Epithelial cell of prostate (primary cell): ENCODE data around the gene CORO1C.

Experiments used
- DNase-seq: peaks from one replicate; pipeline ENCODE4 v3.0.0-alpha.2; 2011; ENCODE audit warnings: low read depth, low spot score
- H3K27ac ChIP-seq: fragments of 450-650 bp; 2 replicates; pipeline ENCODE4 v1.5.1; 2017; ENCODE audit warnings: mild to moderate bottlenecking

The CORO1C gene

GRCh38 chr12:108728820-108729611 lies 2.3 kb downstream of the CORO1C start:
- DNase-seq = no peak
- peak overlapping the region; percentile 97 for H3K27ac ChIP-seq

DNA sequence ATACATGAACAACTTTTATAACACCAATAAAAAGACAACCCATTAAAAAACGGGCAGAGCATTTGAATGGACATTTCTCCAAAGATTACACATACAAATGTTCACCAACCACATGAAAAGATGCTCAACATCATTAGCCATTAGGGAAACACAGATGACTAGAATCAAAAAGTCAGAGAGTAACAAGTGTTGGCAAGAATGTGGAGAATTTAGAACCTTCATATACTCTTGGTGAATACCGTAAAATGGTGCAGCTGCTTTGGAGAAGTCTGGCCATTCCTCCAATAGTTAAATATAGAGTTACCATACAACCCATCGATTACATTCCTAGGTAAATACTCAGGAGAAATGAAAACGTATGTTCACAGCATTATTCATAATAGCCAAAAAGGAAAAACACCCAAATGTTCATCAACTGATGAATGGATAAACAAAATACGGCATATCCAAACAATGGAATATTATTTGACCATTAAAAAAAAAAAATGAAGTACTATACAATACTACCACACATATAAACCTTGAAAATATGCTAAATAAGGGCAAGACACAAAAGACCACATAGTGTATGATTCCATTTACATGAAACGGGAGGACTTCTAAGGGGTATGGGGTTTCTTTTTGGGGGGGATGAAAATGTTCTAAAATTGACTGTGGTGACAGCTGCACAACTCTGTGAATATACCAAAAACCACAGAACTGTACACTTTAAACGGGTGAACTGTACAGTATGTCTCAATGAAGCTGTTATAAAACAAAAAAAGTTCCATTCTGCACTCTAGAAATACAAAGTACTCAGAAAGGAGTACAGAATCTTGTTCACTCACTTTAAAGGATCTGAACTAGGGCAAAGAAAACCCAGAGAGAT lies 3.2 kb downstream of the CORO1C start:
- no peak overlapping the region for H3K27ac ChIP-seq
- no peak for DNase-seq

DNA sequence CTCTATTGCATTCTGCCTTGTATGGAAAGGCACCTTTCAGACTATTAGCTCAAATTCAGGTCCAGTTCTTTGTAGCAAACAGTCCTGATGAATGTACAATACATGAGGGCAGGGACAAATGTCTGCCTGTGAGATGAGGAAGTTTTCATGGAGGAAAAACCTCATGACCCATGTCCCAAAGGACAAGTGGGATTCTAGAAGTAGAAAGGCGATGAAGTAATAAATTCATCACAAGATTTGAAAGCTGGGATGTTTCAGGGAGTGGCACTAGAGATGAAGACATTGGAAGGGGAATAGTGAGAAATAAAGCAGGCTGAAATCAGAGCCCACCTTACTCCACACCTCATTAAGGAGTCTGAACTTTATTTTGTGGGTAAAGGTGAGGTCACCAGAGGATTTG lies 4.2 kb downstream of the CORO1C start:
- H3K27ac ChIP-seq = peak overlapping the region; percentile 91

GRCh38 chr12:108724890-108725151 lies 6.5 kb downstream of the CORO1C start:
- H3K27ac ChIP-seq = peak overlapping the region; percentile 91
- no peak for DNase-seq

More for the DNA sequence above, 4.2 kb downstream of the CORO1C start:
- no peak for DNase-seq

GRCh38 chr12:108724054-108724889 lies 7.0 kb downstream of the CORO1C start:
- H3K27ac ChIP-seq = peak overlapping the region; percentile 91
- DNase-seq = no peak

GRCh38 chr12:108722992-108723766 lies 8.1 kb downstream of the CORO1C start:
- peak overlapping the region; percentile 91 for H3K27ac ChIP-seq
- no peak for DNase-seq

GRCh38 chr12:108722463-108722862 lies 8.9 kb downstream of the CORO1C start:
- H3K27ac ChIP-seq = peak overlapping the region; percentile 91
- no peak for DNase-seq

GRCh38 chr12:108721824-108722223 lies 9.5 kb downstream of the CORO1C start:
- no peak for DNase-seq
- H3K27ac ChIP-seq = peak overlapping the region; percentile 91

DNA sequence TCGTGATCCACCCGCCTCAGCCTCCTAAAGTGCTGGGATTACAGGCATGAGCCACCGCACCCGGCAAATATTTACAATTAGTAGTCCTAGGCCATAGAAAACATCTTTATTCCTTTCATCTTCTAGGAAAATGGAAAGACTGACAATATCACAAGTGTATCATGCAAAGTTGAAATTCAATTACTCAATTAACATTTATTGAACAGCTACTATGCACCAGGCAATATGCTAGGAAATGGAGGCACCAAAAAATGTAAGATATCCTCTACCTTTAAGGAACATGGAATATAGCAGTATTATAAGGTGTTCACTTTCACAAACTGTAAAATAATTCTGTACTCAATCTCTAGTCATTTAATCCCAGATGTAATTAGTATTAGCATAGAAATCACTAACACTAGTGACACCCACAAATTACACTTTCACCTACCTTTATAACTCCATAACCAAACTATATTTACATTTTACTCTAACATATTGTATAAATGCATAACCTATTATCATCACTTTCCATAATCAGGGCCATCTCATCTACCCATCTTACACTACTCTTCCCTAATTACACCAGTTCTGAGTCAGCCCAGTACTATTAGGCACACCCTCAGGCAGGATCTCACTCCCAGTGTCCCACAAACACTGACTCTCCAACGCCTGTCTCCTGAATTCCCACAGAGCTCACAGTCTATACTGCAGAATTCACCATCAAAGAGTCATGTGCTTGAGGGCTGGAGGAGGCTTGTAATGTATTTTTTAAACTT lies 10.4 kb downstream of the CORO1C start:
- peak overlapping the region; percentile 91 for H3K27ac ChIP-seq
- no peak for DNase-seq

GRCh38 chr12:108717243-108717642 lies 14.1 kb downstream of the CORO1C start:
- no peak for DNase-seq
- H3K27ac ChIP-seq = no peak overlapping the region

DNA sequence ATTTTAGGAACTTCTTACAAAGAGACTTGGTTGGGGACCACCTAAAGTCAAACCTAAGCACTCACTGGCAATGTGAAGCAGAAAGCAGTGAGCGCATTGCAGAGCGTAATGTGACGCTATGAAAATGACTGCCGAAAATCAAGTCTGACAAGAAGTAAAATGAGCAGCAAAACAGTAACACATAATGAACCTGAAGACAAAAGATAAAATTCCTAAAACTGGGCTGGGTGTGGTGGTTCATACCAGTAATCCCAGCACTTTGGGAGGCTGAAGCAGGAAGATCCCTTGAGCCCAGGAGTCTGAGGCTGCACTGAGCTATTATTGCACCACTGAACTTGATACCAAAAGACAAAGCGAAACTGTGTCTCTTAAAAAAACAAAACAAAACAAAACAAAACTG lies 16.5 kb downstream of the CORO1C start:
- H3K27ac ChIP-seq = no peak overlapping the region
- no peak for DNase-seq

- no peak for DNase-seq
- no peak overlapping the region for H3K27ac ChIP-seq
These were observed 17.8 kb downstream of the CORO1C start for GRCh38 chr12:108713471-108713870.

- no peak for DNase-seq
These were observed 18.5 kb downstream of the CORO1C start for GRCh38 chr12:108712925-108713203.

DNA sequence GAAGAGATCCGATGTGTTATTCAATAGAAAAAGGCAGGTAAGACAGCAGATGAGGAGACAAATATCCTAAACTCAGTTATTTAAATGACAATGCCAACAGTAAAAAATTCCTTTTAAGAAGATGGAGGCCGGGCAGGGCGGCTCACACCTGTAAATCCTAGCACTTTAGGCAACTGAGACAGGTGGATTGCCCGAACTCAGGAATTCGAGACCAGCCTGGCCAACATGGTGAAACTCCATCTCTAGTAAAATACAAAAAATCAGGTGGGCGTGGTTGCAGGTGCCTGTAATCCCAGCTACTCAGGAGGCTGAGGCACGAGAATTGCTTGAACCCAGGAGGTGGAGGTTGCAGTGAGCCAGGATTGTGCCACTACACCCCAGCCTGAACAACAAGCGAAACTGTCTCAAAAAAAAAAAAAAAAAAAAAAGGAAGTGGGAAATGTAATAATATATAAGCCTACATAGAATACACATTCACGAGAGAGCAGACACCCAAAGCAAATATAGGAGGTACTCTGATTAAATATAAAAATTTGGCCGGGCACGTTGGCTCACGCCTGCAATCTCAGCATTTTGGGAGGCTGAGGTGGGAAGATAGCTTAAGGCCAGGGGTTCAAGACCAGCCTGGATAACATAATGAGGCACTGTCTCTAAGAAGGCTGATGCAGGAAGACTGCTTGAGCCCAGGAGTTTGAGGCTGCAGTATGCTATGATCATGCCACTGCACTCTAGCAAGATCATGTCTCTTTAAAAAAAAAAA lies 19.0 kb downstream of the CORO1C start:
- H3K27ac ChIP-seq = no peak overlapping the region
- no peak for DNase-seq

More at GRCh38 chr12:108712925-108713203, 18.5 kb downstream of the CORO1C start:
- no peak overlapping the region for H3K27ac ChIP-seq

DNA sequence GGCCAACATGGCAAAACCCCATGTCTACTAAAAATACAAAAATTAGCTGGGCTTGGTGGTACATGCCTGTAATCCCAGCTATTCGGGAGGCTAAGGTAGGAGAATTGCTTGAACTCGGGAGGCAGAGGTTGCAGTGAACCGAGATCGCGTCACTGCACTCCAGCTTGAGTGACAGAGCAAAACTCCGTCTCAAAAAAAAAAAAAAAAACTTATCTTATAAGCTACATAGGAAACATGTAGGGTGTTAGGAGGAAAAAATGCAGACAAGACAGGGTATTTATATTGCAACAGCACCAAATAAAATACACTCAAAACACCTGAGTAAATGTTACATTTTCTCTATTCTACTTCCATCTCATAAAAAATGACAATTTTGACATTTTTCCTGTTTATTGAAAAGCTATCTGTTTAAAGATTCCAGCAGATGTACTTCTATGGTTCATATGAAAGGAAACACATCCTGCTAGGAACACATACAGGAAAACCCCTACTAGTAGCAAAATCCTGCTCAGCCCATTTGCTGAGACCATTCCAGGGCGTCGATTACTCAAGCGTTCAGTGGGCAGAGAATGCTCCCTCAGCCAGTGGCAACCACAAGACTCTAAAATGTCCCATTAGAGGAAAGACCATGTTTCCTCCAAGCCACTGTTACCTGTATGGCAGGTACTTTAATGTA lies 19.7 kb downstream of the CORO1C start:
- no peak for DNase-seq
- no peak overlapping the region for H3K27ac ChIP-seq

DNA sequence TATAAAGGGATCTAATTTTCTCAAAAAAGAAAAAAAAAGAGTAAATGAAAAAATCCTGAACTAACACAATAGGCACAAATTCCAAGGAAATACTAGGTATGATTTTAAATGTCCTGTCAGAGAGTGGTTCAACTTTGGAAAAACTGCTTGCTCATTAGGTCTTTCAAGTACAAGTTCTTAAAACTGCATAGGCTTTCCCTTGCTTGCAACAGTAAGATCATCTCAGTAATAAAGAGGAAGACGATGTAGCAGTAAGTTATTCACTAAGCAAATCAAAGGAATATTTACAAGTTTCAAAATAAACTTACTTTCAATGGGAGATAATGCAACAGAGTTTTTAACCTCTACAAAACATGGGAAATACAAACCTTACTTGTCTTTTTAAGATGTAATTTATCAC lies 21.6 kb downstream of the CORO1C start:
- no peak for DNase-seq
- H3K27ac ChIP-seq = no peak overlapping the region

GRCh38 chr12:108704527-108704926 lies 26.8 kb downstream of the CORO1C start:
- DNase-seq = no peak
- no peak overlapping the region for H3K27ac ChIP-seq

DNA sequence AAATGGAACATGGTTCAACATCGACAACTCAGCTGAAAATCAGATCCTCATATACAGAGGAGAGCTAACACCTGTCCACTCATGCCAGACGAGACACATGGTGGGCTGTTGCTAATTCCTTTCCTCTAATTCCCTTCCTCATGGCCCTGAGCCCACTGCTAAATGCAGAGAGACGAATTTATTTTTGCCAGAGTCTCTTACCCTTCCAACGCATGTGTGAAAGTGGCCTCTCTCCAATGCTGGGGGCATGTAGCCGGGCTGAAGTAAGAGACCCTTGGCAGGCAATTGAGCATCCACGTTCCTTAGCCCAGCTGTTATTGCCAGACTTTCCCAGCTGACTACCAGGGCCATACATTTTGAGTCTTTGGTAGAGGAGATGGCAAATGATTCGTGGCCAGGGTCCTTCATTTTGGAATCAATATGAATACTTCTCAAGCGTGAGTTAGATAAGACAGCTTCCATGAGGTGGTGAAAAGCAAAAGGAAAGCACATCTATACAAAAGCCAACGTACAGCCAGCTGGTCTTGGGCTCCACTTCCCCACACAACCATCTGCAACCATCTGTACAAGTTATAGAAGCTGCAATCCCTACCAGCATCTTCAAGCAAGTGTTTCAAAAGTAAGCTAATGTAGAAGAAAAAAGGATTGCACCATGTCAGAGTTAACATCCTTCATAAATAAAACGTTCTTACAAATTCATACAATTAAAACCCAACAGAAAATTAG lies 28.6 kb downstream of the CORO1C start:
- DNase-seq = no peak
- H3K27ac ChIP-seq = peak overlapping the region; percentile 80
